GM21529 (cell line): ENCODE measurements around the gene MYO3B.
A peak's percentile ranks its signal among the peaks of the same experiment; 100 is the strongest.
"Not testable (repeated sequence)": the region's sequence is repeated elsewhere in the genome, so short reads cannot be mapped to it uniquely, and the experiment has no call there.

Experiments
- ATAC-seq: cut with Tn5 transposase; IDR thresholded peaks from one replicate; pipeline ENCODE4 v1.9.1; 2021; ENCODE audit not compliant: unreplicated experiment

MYO3B gene

DNA sequence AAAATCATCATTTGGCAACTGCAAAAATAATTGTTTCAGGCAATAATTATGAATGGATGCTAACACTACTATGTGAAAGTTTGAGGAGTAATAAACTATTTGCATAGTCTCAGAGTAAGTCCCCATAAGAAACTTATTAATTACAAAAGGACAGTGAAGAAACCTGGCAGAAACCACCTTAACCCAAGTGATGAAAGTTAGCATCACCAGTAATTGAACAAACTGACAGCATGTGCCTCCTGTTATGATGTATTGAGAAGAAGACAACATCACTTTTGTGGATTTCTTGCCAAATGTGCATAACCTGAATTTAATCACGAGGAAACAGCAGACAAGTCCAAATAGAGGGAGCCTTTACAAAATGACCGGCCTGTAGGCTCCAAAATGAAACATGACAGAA lies 353.9 kb downstream of the MYO3B start:
- no peak for ATAC-seq

DNA sequence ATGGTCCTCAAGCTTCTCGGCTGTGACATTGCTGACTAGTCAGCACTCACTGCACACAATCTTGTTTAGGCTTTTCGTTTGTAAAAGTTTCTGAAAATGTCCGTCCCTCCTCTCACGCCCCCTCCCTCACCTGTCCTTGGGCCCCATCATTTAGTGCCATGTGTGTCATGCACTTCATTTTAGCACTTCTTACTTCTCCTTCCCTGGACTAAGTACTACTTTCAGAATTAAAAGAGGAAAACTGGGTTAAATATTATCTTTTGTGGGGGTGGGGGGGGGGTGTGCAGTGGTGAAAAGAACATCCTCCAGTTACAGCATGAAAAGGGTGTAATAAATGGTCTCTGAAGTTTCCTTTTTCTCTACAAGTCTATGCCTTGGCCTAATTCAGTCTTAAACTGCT lies 355.2 kb downstream of the MYO3B start:
- ATAC-seq, result peak; percentile 66

DNA sequence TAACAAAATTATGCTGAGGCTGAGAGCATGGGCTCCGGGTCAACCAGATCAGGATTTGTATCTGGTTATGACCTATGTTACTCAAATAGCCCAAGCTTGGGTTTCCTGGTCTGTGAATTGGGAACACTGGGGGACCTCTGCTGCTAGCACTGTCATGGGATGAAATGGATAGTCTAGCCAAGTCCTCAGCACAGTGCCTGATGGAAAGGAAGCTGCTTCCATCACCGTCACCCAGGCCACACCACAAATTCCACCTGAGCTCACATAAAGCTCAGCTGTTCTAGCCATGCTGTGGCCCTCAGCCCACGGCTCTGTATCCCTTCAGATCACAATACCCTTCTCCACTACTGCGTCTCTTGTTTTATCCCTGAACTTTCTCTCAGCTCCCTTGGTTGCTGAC lies 357.6 kb downstream of the MYO3B start:
- ATAC-seq, result no peak

- no peak for ATAC-seq
Measured at GRCh38 chr2:170544817-170545216, 366.9 kb downstream of the MYO3B start.

GRCh38 chr2:170548304-170548703 lies 370.4 kb downstream of the MYO3B start:
- no peak for ATAC-seq

GRCh38 chr2:170550501-170550900 lies 372.6 kb downstream of the MYO3B start:
- ATAC-seq, result no peak

DNA sequence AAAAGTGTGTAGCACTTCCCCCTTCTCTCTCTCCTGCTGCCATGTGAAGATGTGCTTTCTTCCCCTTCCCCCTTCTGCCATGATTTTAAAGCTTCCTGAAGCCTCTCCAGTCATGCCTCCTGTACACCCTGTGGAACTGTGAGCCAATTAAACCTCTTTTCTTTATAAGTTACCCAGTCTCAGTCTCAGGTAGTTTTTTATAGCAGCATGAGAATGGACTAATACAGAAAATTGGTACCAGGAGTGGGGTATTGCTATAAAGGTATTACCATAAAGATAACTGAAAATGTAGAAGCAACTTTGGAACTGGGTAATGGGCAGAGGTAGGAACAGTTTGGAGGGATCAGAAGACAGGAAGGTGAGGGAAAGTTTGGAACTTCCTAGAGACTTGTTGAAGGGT lies 374.0 kb downstream of the MYO3B start:
- not testable (repeated sequence) for ATAC-seq

GRCh38 chr2:170553748-170554147 lies 375.8 kb downstream of the MYO3B start:
- ATAC-seq, result no peak

DNA sequence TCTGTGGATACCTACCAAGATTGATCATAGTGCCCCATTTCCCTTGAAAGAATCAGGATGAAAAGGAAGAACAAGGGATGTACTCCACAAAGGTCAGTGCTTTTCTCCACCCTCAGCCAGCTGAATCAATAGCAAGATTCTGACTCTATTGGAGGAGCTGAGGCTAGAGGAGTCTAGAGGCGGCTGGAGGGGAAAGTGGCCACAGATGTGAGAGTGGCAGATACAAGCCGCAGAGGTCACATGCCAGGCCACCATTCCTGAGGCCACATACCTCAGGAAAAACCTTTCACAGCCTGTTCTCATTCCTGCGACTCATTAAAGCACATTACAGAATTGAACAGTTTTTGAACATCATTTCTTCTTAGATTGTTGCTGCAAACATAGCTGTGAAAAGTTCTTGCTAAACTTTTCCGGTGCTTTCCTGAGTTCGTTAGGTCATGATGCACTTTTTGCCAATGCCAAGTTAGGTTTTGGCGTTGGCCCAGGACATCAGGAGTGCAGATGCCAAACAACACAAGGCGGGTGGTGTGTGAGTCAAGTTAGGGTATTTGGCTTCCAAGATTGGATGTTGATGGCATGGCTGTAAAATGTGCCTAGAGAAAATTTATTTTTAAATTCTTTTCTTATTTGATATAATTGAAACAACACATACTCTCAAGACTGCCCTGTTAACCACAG lies 376.5 kb downstream of the MYO3B start:
- no peak for ATAC-seq

DNA sequence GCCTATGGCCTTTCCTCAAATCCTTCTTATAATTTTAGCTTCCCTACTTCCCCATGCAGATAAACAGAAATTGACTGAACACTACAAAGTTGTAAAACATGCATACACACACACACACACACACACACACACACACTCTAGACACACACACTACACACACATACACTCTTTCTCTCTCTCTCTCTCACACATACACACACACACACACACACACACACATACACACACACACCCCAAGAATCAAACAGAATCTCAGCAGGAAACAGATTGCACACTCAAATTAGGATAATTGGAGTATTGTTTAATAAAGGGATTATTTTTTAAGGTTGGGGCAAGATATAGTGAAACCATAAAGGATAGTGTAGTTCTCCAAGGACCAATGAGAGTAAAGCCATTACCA lies 385.0 kb downstream of the MYO3B start:
- no peak for ATAC-seq

DNA sequence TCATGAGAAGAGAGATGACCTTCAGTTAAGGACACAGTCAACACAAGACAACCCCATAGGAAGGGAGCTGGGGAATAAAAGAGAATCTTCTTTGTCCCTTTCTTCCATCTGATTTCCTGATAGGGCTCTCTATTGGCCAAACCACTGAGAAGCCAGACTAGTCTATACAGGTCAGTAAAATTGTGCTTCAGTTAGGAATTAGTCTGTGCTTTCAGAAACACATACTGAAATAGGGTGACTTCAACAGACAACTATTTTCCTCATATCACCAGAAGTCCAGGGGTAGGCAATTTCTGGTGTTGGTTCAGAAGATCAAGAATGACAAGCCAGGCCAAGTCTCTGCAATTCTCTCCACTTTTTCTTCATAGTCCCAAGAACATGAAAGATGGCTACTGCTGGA lies 385.5 kb downstream of the MYO3B start:
- no peak for ATAC-seq

GRCh38 chr2:170566138-170566537 lies 388.2 kb downstream of the MYO3B start:
- ATAC-seq, result no peak

DNA sequence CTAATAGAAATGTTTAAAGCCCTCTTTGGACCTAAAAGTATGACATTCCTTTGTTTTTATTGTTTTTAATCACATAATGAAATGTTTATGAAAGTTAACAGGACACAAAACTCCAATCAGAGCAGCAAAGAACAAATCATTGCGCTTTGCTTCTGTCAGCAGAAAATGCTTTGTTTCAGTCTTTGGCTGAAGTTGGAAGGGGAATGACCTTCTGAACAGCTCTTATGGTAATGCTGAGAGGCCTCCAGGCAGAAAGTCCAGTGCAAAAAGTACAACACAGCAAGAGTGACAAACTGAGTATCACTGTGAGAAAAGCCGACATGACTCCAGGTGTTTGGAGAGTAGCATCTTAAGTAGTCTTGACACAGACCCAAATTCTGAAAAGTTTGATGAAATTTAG lies 389.5 kb downstream of the MYO3B start:
- no peak for ATAC-seq

- ATAC-seq, result no peak
Measured at GRCh38 chr2:170568511-170568910, 390.6 kb downstream of the MYO3B start.

GRCh38 chr2:170571612-170572011 lies 393.7 kb downstream of the MYO3B start:
- no peak for ATAC-seq

DNA sequence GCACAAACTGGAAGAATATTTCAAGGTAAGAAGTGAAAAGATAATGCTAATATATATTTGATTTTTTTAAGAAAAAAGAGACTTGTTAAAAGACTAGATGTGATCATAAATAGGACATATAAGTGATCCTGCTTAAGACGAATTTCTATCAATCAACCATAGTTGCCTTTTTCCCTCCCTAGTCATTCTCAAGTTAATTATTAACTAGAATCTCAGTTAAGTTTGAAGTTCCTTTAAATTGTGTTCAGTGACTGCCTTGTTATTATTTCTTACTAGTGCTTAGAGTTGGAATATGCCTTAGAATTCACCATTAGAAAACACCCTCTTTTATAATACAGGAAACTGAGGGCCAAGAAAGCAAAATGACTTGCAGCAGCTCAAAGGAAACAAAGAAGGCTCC lies 395.7 kb downstream of the MYO3B start:
- ATAC-seq, result no peak

DNA sequence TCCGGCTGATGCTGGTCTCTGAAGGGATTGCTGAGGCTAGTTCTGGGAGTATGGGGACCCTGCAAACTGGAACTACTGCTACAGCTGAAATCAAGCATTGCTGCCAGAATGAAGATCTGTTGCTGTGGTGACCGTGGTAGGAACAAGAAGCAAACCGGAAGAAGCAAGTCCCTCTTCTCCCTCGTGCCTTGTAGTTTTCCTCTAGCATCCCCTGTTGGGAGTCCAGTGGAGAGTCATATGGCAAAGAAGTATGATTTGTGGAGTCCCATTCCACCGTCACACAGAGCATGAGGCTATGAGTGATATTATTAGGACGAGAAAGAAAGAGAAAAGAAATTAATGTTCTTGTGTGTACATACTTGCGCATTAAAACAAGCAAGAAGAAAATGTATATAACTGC lies 398.3 kb downstream of the MYO3B start:
- ATAC-seq, result no peak

DNA sequence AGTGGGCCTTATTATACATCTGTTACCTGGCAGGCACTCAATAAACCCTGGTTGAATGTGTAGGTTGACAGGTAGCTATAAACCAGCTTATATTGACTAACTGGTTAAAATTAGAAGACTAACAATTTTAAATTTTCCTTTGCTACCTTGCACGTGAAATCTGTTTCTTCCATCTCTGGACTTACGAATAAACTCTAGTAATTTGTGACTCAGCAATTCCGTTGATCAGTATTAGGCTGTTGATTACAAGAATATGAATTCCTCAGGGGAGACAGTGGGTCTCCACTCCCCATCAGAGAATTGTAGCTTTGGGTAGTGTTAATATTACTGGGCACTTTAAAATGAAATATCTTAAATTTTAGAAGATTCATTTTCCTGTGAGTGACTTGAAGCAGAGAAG lies 399.4 kb downstream of the MYO3B start:
- ATAC-seq, result no peak

DNA sequence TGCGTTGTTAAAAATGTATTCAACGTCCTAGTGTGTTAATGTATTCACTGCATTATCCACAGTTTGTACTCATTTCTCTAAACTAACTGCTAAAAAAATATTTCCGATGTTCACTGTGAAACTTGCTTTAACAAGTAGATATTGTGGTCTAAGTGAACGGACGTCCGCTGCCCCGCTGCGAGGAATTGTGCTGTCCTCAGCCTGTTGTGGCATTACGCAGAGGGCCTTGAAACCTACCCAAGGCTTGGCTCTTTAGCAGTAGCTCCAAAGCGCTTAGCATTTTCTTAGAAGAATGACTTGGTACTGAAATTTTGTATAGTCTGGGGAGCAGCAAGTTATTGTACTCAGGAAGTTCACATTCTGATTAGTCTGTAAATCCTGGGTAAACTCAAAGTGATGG lies 400.7 kb downstream of the MYO3B start:
- ATAC-seq, result no peak

DNA sequence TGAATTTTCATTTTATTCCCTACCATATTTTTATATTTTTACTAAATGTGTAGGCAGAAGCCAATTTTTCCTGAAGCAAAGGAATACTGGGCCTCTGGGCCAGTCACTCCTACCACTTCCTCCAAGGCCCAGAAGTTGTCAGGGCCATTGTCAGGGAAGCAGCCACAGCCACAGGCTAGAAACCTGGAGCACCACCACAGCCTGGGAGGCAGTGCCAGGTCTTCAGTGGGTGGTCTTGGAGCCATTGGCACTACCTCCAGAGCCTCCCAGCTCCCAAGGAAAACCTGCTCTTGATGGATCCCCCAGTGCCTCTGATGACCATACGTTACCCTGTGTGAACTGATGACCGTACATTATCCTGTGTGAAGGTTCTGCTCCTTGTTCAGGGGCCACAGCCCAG lies 401.6 kb downstream of the MYO3B start:
- no peak for ATAC-seq

DNA sequence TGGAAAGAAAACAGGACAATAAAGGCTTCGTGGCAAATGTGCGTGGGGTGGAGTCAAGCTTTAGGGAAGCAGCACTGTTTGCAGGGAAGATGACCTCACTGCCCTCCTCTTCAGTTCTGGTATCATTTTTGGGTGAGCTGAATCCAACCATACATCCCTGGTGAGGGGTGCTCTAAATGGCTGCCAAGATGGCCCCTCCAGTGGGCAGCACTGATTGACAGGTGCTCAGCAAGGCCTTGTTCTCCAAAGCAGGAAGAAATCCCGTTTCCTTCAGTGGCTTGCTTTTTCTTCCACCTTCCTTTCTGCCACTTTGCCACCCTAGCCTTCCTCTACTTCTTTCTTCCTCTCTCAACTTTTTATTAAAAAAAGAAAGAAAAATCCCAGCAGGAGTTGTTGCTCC lies 404.4 kb downstream of the MYO3B start:
- ATAC-seq, result no peak

GRCh38 chr2:170582751-170583463 lies 405.0 kb downstream of the MYO3B start:
- ATAC-seq, result no peak

GRCh38 chr2:170585067-170585466 lies 407.1 kb downstream of the MYO3B start:
- ATAC-seq, result no peak
